ENCODE measurements around the gene REEP3. TPM values are rescaled to one million over a fixed set of nuclear protein-coding genes. Genes with fewer than 3 reads are reported as not detected.

Gene REEP3
- polyA plus RNA-seq, 1 donor from 2014 or later, result 6.9 TPM

DNA sequence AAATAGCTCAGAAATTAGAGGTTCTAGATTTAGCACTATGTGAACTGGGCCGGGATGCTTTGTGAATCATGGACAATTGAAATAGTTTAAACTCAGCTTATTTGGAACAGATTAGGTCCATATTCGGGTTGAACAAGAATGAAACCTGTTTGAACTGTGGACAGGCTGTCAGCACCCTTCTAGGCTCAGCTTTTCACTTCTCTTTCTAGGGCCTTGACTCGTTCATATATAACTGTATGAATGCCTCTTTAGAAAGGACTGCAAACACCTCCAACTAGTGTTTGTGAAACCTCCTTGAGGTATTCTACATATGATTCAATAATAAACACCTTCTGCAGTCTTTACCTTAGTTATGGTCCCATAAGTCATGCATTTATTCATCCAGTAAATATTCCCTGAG, 115.6 kb downstream of the REEP3 start:
- Histone ChIP-seq H3K27me3 (ENCODE audit: insufficient read depth, low read depth, low read length) (no peaks in the 10 kb centered on the region), H3K9me2 (ENCODE audit: insufficient read depth, low read length) (no peaks in the 10 kb centered on the region), H2AFZ (ENCODE audit: low read depth, low read length) (no peak overlapping the region), H3K9me3 (ENCODE audit: low read length) (no peaks in the 10 kb centered on the region), H3F3A (ENCODE audit: insufficient read depth, low read length, poor library complexity, severe bottlenecking) (no peaks in the 10 kb centered on the region), H3K79me2 (replicated peaks; ENCODE audit: insufficient read depth, low read length) (no peaks in the 10 kb centered on the region), H4K20me1 (ENCODE audit: insufficient read depth) (no peaks in the 10 kb centered on the region), H3K9ac (ENCODE audit: low read length) (no peak overlapping the region), H3K4me3 (ENCODE audit: low read length) (no peak overlapping the region), H3K4me2 (ENCODE audit: low read length) (no peak overlapping the region), H3K36me3 (ENCODE audit: insufficient read depth, low read length) (no peaks in the 10 kb centered on the region), H3K27ac (ENCODE audit: low read length) (no peak overlapping the region)
- no peak for TF ChIP-seq RAD21 (conservative IDR thresholded peaks at IDR 0.05)
- TF ChIP-seq, protein P1, sequence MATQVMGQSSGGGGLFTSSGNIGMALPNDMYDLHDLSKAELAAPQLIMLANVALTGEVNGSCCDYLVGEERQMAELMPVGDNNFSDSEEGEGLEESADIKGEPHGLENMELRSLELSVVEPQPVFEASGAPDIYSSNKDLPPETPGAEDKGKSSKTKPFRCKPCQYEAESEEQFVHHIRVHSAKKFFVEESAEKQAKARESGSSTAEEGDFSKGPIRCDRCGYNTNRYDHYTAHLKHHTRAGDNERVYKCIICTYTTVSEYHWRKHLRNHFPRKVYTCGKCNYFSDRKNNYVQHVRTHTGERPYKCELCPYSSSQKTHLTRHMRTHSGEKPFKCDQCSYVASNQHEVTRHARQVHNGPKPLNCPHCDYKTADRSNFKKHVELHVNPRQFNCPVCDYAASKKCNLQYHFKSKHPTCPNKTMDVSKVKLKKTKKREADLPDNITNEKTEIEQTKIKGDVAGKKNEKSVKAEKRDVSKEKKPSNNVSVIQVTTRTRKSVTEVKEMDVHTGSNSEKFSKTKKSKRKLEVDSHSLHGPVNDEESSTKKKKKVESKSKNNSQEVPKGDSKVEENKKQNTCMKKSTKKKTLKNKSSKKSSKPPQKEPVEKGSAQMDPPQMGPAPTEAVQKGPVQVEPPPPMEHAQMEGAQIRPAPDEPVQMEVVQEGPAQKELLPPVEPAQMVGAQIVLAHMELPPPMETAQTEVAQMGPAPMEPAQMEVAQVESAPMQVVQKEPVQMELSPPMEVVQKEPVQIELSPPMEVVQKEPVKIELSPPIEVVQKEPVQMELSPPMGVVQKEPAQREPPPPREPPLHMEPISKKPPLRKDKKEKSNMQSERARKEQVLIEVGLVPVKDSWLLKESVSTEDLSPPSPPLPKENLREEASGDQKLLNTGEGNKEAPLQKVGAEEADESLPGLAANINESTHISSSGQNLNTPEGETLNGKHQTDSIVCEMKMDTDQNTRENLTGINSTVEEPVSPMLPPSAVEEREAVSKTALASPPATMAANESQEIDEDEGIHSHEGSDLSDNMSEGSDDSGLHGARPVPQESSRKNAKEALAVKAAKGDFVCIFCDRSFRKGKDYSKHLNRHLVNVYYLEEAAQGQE (IDR thresholded peaks at IDR 0.05; ENCODE audit: borderline replicate concordance), result no peak
- TF ChIP-seq TAF1 (IDR thresholded peaks at IDR 0.05; ENCODE audit: low read depth), result no peak
- no peak for TF ChIP-seq EP300 (conservative IDR thresholded peaks at IDR 0.05; ENCODE audit: poor library complexity, severe bottlenecking)
- no peak for TF ChIP-seq POLR2AphosphoS5 (IDR thresholded peaks at IDR 0.05)
- TF ChIP-seq MXI1 (conservative IDR thresholded peaks at IDR 0.05; ENCODE audit: poor library complexity, severe bottlenecking), result no peak
- TF ChIP-seq, protein P2, sequence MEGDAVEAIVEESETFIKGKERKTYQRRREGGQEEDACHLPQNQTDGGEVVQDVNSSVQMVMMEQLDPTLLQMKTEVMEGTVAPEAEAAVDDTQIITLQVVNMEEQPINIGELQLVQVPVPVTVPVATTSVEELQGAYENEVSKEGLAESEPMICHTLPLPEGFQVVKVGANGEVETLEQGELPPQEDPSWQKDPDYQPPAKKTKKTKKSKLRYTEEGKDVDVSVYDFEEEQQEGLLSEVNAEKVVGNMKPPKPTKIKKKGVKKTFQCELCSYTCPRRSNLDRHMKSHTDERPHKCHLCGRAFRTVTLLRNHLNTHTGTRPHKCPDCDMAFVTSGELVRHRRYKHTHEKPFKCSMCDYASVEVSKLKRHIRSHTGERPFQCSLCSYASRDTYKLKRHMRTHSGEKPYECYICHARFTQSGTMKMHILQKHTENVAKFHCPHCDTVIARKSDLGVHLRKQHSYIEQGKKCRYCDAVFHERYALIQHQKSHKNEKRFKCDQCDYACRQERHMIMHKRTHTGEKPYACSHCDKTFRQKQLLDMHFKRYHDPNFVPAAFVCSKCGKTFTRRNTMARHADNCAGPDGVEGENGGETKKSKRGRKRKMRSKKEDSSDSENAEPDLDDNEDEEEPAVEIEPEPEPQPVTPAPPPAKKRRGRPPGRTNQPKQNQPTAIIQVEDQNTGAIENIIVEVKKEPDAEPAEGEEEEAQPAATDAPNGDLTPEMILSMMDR (IDR thresholded peaks at IDR 0.05; ENCODE audit: poor library complexity, severe bottlenecking), result no peak
- no peak for TF ChIP-seq EZH2 (IDR thresholded peaks at IDR 0.05; ENCODE audit: borderline replicate concordance, insufficient read depth, low read length, poor library complexity, severe bottlenecking)
- TF ChIP-seq SMC3 (conservative IDR thresholded peaks at IDR 0.05; ENCODE audit: poor library complexity), result no peak

DNA sequence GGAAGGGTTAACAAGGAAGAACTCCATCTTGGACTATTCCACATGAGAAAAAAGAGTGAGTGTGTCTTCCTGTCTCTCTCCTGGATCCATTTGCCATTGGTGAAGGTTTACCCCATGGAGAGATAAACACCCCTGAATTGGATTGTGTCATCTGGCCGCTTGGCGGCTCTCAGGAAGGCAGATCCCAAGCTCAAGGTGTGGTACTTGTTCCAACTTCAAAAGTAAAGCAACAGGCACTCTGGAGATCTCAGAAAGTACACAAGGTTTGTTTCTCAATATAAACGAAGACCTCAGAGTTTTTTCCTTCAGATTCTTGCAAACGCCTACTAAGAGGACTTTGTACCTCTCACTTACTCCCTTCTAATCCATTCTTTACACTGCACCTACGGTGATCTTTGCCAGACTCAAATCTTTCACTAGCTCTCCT, 116.7 kb downstream of the REEP3 start:
- Histone ChIP-seq H3K9me3 (ENCODE audit: low read length) (no peaks in the 10 kb centered on the region), H3K27me3 (ENCODE audit: insufficient read depth, low read depth, low read length) (no peaks in the 10 kb centered on the region), H4K20me1 (ENCODE audit: insufficient read depth) (no peaks in the 10 kb centered on the region), H2AFZ (ENCODE audit: low read depth, low read length) (no peak overlapping the region), H3K9ac (ENCODE audit: low read length) (no peak overlapping the region), H3F3A (ENCODE audit: insufficient read depth, low read length, poor library complexity, severe bottlenecking) (no peaks in the 10 kb centered on the region), H3K4me2 (ENCODE audit: low read length) (no peak overlapping the region), H3K9me2 (ENCODE audit: insufficient read depth, low read length) (no peaks in the 10 kb centered on the region), H3K4me3 (ENCODE audit: low read length) (no peak overlapping the region), H3K27ac (ENCODE audit: low read length) (no peak overlapping the region), H3K79me2 (replicated peaks; ENCODE audit: insufficient read depth, low read length) (no peaks in the 10 kb centered on the region), H3K36me3 (ENCODE audit: insufficient read depth, low read length) (no peaks in the 10 kb centered on the region)
- no peak for TF ChIP-seq SMC3 (conservative IDR thresholded peaks at IDR 0.05; ENCODE audit: poor library complexity)
- TF ChIP-seq EZH2 (IDR thresholded peaks at IDR 0.05; ENCODE audit: borderline replicate concordance, insufficient read depth, low read length, poor library complexity, severe bottlenecking), result no peak
- TF ChIP-seq MXI1 (conservative IDR thresholded peaks at IDR 0.05; ENCODE audit: poor library complexity, severe bottlenecking), result no peak
- TF ChIP-seq, protein P2 (IDR thresholded peaks at IDR 0.05; ENCODE audit: poor library complexity, severe bottlenecking), result no peak
- no peak for TF ChIP-seq RAD21 (conservative IDR thresholded peaks at IDR 0.05)
